DOHH2 (cell line): ENCODE results near the gene MED16.
"Not testable (repeated sequence)": the region's sequence is repeated elsewhere in the genome, so short reads cannot be mapped to it uniquely, and the experiment has no call there.

ENCODE experiments used
- H3F3A ChIP-seq: fragments of 200-600 bp; sonication (generic), shearing (Covaris generic); 2 replicates; pipeline ENCODE4 v1.6.0; 2016; ENCODE audit warnings: antibody characterized with exemption, mild to moderate bottlenecking; ENCODE audit not compliant: control insufficient read depth, insufficient read depth
- H3K27ac ChIP-seq: fragments of 200-600 bp; sonication (generic); 2 replicates; pipeline ENCODE4 v1.5.1; 2014; ENCODE audit warnings: low read depth, mild to moderate bottlenecking, low read length, moderate library complexity
- H3K27me3 ChIP-seq: fragments of 200-600 bp; sonication (generic); 2 replicates; pipeline ENCODE4 v1.6.1; 2014; ENCODE audit warnings: mild to moderate bottlenecking, low read length, mixed read lengths; ENCODE audit not compliant: control insufficient read depth
- H3K36me3 ChIP-seq: fragments of 200-600 bp; sonication (generic); 2 replicates; pipeline ENCODE4 v1.6.1; 2014; ENCODE audit warnings: mild to moderate bottlenecking, low read length, moderate library complexity, mixed read lengths; ENCODE audit not compliant: control insufficient read depth
- H3K4me1 ChIP-seq: fragments of 200-600 bp; sonication (generic); 2 replicates; pipeline ENCODE4 v1.6.1; 2014; ENCODE audit warnings: mild to moderate bottlenecking, low read length, mixed read lengths; ENCODE audit not compliant: control insufficient read depth
- H3K4me2 ChIP-seq: fragments of 200-600 bp; sonication (generic); 2 replicates; pipeline ENCODE4 v1.6.0; 2014; ENCODE audit warnings: mild to moderate bottlenecking, low read length, moderate library complexity
- H3K4me3 ChIP-seq: fragments of 200-600 bp; sonication (generic); 2 replicates; pipeline ENCODE4 v1.5.1; 2014; ENCODE audit warnings: mild to moderate bottlenecking, low read length, mixed read lengths
- H3K79me2 ChIP-seq: fragments of 200-600 bp; sonication (generic); 2 replicates; pipeline ENCODE4 v1.6.1; 2014; ENCODE audit warnings: mild to moderate bottlenecking, low read length, mixed read lengths; ENCODE audit not compliant: control insufficient read depth
- H3K9me2 ChIP-seq: fragments of 200-600 bp; sonication (generic); replicated peaks from 2 replicates; pipeline ENCODE4 v1.6.1; 2014; ENCODE audit warnings: mild to moderate bottlenecking, low read length, mixed read lengths; ENCODE audit not compliant: control insufficient read depth
- H3K9me3 ChIP-seq: fragments of 200-600 bp; sonication (generic); 2 replicates; pipeline ENCODE4 v1.6.1; 2014; ENCODE audit warnings: antibody characterized with exemption, low read length, mixed read lengths; ENCODE audit not compliant: control insufficient read depth, insufficient read depth
- H4K20me1 ChIP-seq: fragments of 200-600 bp; sonication (generic); 2 replicates; pipeline ENCODE4 v1.6.0; 2014; ENCODE audit warnings: low read depth, mild to moderate bottlenecking, antibody characterized with exemption, low read length, moderate library complexity; ENCODE audit not compliant: control insufficient read depth, insufficient read depth
- CTCF ChIP-seq: fragments of 200-600 bp; sonication (generic); IDR thresholded peaks from one replicate; pipeline ENCODE4 v1.5.1; 2014; ENCODE audit warnings: antibody characterized with exemption, mild to moderate bottlenecking, low read depth, low read length; ENCODE audit not compliant: poor library complexity, severe bottlenecking
- EZH2phosphoT487 ChIP-seq: fragments of 200-600 bp; sonication (generic); IDR thresholded peaks from 2 replicates; pipeline ENCODE4 v1.6.1; 2017; ENCODE audit warnings: borderline replicate concordance, mild to moderate bottlenecking, antibody characterized with exemption, low read length, moderate library complexity, mixed read lengths

MED16 gene

GRCh38 chr19:881385-882071, 11.5 kb downstream of the MED16 start:
- Histone ChIP-seq H3K79me2 (no peaks in the 10 kb centered on the region), H3K36me3 (peaks cover 5% of the 10 kb centered on the region; the same call in 1 of the 2 replicates), H3K27me3 (no peaks in the 10 kb centered on the region), H4K20me1 (no peaks in the 10 kb centered on the region), H3K27ac (no peak overlapping the region), H3K9me3 (no peaks in the 10 kb centered on the region), H3F3A (no peaks in the 10 kb centered on the region), H3K9me2 (no peaks in the 10 kb centered on the region), H3K4me3 (no peak overlapping the region), H3K4me2 (no peak overlapping the region), H3K4me1 (no peaks in the 10 kb centered on the region)
- TF ChIP-seq EZH2phosphoT487 (no peak), CTCF (no peak)

GRCh38 chr19:879711-880438, 13.1 kb downstream of the MED16 start:
- TF ChIP-seq EZH2phosphoT487 = no peak
- no peak for TF ChIP-seq CTCF
- Histone ChIP-seq H3K27me3 (no peaks in the 10 kb centered on the region), H4K20me1 (no peaks in the 10 kb centered on the region), H3K27ac (no peak overlapping the region), H3K9me2 (no peaks in the 10 kb centered on the region), H3K9me3 (no peaks in the 10 kb centered on the region), H3K79me2 (no peaks in the 10 kb centered on the region), H3K4me2 (no peak overlapping the region), H3F3A (no peaks in the 10 kb centered on the region), H3K4me3 (no peak overlapping the region), H3K36me3 (peaks cover 3% of the 10 kb centered on the region; the same call in 1 of the 2 replicates), H3K4me1 (no peaks in the 10 kb centered on the region)

GRCh38 chr19:878751-879561, 14.0 kb downstream of the MED16 start:
- H3K79me2 ChIP-seq, H3F3A ChIP-seq, H3K27me3 ChIP-seq, H3K27ac ChIP-seq, H4K20me1 ChIP-seq, H3K4me3 ChIP-seq, H3K36me3 ChIP-seq, H3K9me2 ChIP-seq, H3K4me2 ChIP-seq, H3K4me1 ChIP-seq, H3K9me3 ChIP-seq: not testable (repeated sequence)

- H3K36me3 ChIP-seq, H3K9me2 ChIP-seq, H4K20me1 ChIP-seq: not testable (repeated sequence)
Observed at GRCh38 chr19:877992-878660, 14.9 kb downstream of the MED16 start.

More at GRCh38 chr19:877992-878660, 14.9 kb downstream of the MED16 start:
- not testable (repeated sequence) for H3K27me3 ChIP-seq, H3K27ac ChIP-seq, H3K79me2 ChIP-seq, H3K4me2 ChIP-seq, H3F3A ChIP-seq, H3K9me3 ChIP-seq, H3K4me3 ChIP-seq, H3K4me1 ChIP-seq
